Measurements from ENCODE around the gene C2CD3. TPM values are rescaled to one million over a fixed set of nuclear protein-coding genes. Genes with fewer than 3 reads are reported as not detected.
"Not testable (repeated sequence)": the region's sequence is repeated elsewhere in the genome, so short reads cannot be mapped to it uniquely, and the experiment has no call there.

Gene C2CD3
- total RNA-seq, 4 donors from 2014 or later = 5.9 to 19.1 (median 14.2) TPM

DNA sequence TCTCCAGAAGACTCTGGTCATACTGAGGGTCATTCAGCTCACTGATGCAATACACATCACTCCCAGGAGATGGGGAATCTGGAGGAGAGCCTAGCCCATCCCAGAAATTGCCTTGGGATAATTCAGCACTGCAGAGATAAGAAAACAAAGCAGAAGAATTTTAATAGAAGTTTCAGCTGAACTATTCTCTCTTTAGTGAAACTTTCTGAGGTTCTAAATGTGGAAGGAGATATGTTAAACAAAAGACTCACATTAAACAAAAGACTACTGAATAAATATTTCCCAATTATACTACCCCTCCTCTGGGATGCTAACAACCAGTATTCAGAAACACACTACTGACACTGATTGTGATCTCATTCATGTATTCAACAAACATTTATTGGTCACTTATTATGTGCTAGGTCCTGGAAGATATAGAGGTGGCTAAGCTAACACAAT is 47.8 kb downstream of the C2CD3 start:
- H3K27ac ChIP-seq = no peak overlapping the region
- intact Hi-C loops (cut with DNase I) = no loop called here
- no peaks in the 10 kb centered on the region for H3K4me1 ChIP-seq
- TF ChIP-seq POLR2A (IDR thresholded peaks at IDR 0.05) (no peak), CTCF (IDR thresholded peaks at IDR 0.05) (no peak)
- DNase-seq = no peak
- H3K4me3 ChIP-seq = no peak overlapping the region
- no peaks in the 10 kb centered on the region for H3K9me3 ChIP-seq
- peaks cover 0 to 25% (median 0%) of the 10 kb centered on the region in 3 donors for H3K36me3 ChIP-seq
- no peaks in the 10 kb centered on the region for H3K27me3 ChIP-seq

GRCh38 chr11:74121804-74122203 is 49.0 kb downstream of the C2CD3 start:
- Histone ChIP-seq H3K27ac (no peak overlapping the region), H3K9me3 (no peaks in the 10 kb centered on the region), H3K4me1 (no peaks in the 10 kb centered on the region), H3K27me3 (no peaks in the 10 kb centered on the region), H3K36me3 (peaks cover 0 to 34% (median 0%) of the 10 kb centered on the region in 3 donors), H3K4me3 (no peak overlapping the region)
- intact Hi-C loops (cut with DNase I) = no loop called here
- TF ChIP-seq CTCF (IDR thresholded peaks at IDR 0.05) = no peak
- no peak for TF ChIP-seq POLR2A (IDR thresholded peaks at IDR 0.05)
- no peak for DNase-seq
- 93 to 94% methylated on average over 5 of the region's 5 CpGs for WGBS, 2 donors

GRCh38 chr11:74120260-74121035 is 50.4 kb downstream of the C2CD3 start:
- H3K36me3 ChIP-seq = peaks cover 0 to 47% (median 0%) of the 10 kb centered on the region in 3 donors
- H3K9me3 ChIP-seq; H3K27me3 ChIP-seq; intact Hi-C loops (cut with DNase I); H3K4me3 ChIP-seq; H3K27ac ChIP-seq; DNase-seq; H3K4me1 ChIP-seq: not testable (repeated sequence)
- 94 to 97% methylated on average over 5 of the region's 5 CpGs for WGBS, 2 donors

- 89 to 92% methylated on average over 12 of the region's 12 CpGs for WGBS, 2 donors
- Histone ChIP-seq H3K27me3 (no peaks in the 10 kb centered on the region), H3K4me1 (no peaks in the 10 kb centered on the region), H3K36me3 (peaks cover 0 to 70% (median 14%) of the 10 kb centered on the region in 3 donors), H3K27ac (no peak overlapping the region), H3K4me3 (no peak overlapping the region), H3K9me3 (no peaks in the 10 kb centered on the region)
- intact Hi-C loops (cut with DNase I) = no loop called here
- DNase-seq = no peak
- TF ChIP-seq CTCF (IDR thresholded peaks at IDR 0.05) = no peak
- TF ChIP-seq POLR2A (IDR thresholded peaks at IDR 0.05) = no peak
Measured at GRCh38 chr11:74116719-74117118, 54.1 kb downstream of the C2CD3 start.

- WGBS, 2 donors = 87 to 91% methylated on average over 2 of the region's 2 CpGs
- H3K9me3 ChIP-seq = no peaks in the 10 kb centered on the region
- H3K4me3 ChIP-seq = no peak overlapping the region
- intact Hi-C loops (cut with DNase I) = no loop called here
- H3K27me3 ChIP-seq = no peaks in the 10 kb centered on the region
- TF ChIP-seq POLR2A (IDR thresholded peaks at IDR 0.05) (no peak), CTCF (IDR thresholded peaks at IDR 0.05) (no peak)
- peaks cover 0 to 65% (median 14%) of the 10 kb centered on the region in 3 donors for H3K36me3 ChIP-seq
- H3K4me1 ChIP-seq = no peaks in the 10 kb centered on the region
- no peak overlapping the region for H3K27ac ChIP-seq
- no peak for DNase-seq
Measured at GRCh38 chr11:74112877-74113276, 57.9 kb downstream of the C2CD3 start.

Measured in esophagus squamous epithelium (tissue), 5 donors.